Stomach smooth muscle (tissue), 2 donors: Measurements from ENCODE around the gene PRPF38A.
A peak's percentile ranks its signal among the peaks of the same experiment; 100 is the strongest.
"Not testable (repeated sequence)": the region's sequence is repeated elsewhere in the genome, so short reads cannot be mapped to it uniquely, and the experiment has no call there.

Experiments
- H3K27ac ChIP-seq: one replicate; pipeline ENCODE4 v1.7.0; 2013; ENCODE audit warnings: mild to moderate bottlenecking, low read length, inconsistent platforms
- H3K27me3 ChIP-seq, 2 donors: one replicate each; pipeline ENCODE4 v1.7.0; 2013; ENCODE audit warnings: low read length in 2 of 2; ENCODE audit not compliant: insufficient read depth in 2 of 2, control insufficient read depth in 1 of 2
- H3K36me3 ChIP-seq, 2 donors: one replicate each; pipeline ENCODE4 v1.7.0; 2013; ENCODE audit warnings: low read length in 2 of 2; ENCODE audit not compliant: control insufficient read depth in 2 of 2, insufficient read depth in 2 of 2
- H3K4me1 ChIP-seq: one replicate; pipeline ENCODE4 v1.7.0; 2013; ENCODE audit warnings: low read length; ENCODE audit not compliant: control insufficient read depth, insufficient read depth
- H3K4me3 ChIP-seq, 2 donors: one replicate each; pipeline ENCODE4 v1.7.0; 2013; ENCODE audit warnings: low read length in 2 of 2
- H3K9ac ChIP-seq, 2 donors: one replicate each; pipeline ENCODE4 v1.7.0; 2013; ENCODE audit warnings: low read length in 2 of 2, mild to moderate bottlenecking in 1 of 2
- H3K9me3 ChIP-seq, 2 donors: one replicate each; pipeline ENCODE4 v1.7.0; 2013; ENCODE audit warnings: low read length in 2 of 2; ENCODE audit not compliant: control insufficient read depth in 2 of 2
- donor health status: healthy.
- donor health status: Pancreatic carcinoma.

Gene PRPF38A

DNA sequence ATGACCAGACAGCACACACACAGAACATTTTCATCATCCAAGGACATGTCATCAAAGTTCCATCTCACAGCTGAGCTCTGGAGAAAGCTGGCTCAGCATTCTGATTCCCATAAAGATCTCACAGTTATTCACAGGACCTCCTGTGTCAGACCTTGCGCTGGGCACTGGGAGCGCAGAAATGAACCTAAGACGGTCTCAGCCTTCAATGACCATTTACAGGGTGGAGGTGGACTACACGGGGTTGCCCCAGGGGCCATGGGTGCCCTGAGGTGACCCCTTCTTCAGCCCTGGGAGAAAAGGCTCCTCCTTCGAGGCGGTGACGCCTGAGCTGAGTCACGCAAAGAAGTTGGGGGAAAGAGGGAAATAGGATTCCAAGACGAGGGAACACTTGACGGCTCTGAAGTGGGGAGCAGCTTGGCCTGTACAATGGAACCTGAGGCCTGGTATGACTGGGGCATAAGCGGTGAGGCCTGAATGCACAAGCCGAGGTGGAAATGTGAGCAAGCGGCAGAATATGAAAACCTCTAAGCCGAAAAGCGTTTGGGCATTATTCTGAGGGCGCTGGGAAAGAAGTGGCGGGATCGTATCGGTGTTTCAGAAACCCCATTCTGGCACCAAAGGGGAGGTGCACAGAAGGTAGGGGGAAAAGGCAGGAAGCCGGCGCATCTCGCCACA lies 39.2 kb upstream of the PRPF38A start:
- peaks cover 22% of the 10 kb centered on the region for H3K4me1 ChIP-seq
- peak overlapping the region; percentile 86 to 97 for H3K4me3 ChIP-seq
- no peaks in the 10 kb centered on the region for H3K27me3 ChIP-seq
- peak overlapping the region; percentile 93 to 95 for H3K9ac ChIP-seq
- no peaks in the 10 kb centered on the region for H3K9me3 ChIP-seq
- H3K27ac ChIP-seq, result peak overlapping the region; percentile 82
- H3K36me3 ChIP-seq, result peaks cover 19 to 25% of the 10 kb centered on the region in 2 donors

DNA sequence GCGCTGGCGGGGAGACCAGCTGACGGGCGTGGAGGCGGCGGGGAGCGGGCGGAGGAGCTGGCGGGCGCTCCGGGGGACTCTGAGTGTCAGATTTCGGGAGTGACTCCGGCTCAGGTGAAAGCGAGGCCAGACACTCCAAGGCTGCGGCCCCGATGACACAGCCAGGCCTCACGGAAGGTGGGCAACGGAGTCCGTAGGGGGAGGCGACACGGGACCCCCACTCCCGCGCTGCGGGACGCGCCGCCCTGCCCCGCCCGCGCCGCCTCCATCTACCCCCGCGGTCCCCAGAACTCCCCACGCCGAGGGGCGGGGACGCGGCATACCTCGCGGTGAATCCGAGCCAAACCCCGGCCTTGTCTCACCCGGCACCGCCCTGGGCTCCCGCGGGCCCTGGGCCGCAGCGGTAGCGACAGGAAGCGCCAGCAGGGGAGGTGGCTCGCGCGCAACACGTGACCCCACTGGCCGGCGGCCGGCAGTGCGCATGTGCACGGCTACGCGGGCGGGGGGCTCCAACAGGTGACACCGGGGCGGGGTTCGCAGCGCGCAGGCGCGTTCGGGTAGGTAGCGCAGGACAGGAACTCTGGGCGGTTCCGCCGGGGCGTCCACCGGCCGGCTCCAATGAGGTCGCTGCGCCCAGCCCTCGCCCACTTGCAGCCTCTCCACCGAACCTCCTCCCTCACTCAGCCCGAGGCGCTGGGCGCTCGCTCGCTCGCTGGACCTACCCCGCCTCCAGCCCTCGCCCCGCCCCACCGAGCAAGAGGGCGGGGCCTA lies 38.5 kb upstream of the PRPF38A start, which contains the start of gene CC2D1B:
Gene CC2D1B (minus strand): TSS at position 460 of the 771 bp plus-strand sequence. CDS start 1,585 bp downstream, outside the sequence.
- H3K9ac ChIP-seq, result peak within 1 kb of the TSS; percentile 93 to 95
- H3K4me3 ChIP-seq, result peak within 1 kb of the TSS; percentile 86 to 97
- peaks cover 15 to 19% of the 10 kb centered on the region in 2 donors for H3K36me3 ChIP-seq
- peaks cover 22% of the 10 kb centered on the region for H3K4me1 ChIP-seq
- no peaks in the 10 kb centered on the region for H3K27me3 ChIP-seq
- H3K27ac ChIP-seq, result peak within 1 kb of the TSS; percentile 82
- no peaks in the 10 kb centered on the region for H3K9me3 ChIP-seq

DNA sequence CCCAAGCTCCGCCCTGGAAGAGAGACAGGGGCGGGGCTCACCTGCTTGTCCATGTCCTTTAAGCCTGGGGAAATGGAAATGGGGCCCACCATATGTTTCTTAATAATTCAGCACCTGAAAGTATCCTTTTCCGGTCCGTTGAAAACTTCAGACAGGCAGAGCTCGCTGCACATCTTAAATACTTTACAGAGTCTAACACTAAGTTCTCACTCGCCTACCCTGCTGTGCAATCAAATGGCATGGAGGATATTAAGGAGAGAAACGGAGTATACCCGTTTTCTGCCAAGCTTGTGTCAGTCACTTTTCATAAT lies 37.9 kb upstream of the PRPF38A start:
- peak overlapping the region; percentile 86 to 97 for H3K4me3 ChIP-seq
- peaks cover 22% of the 10 kb centered on the region for H3K4me1 ChIP-seq
- no peaks in the 10 kb centered on the region for H3K27me3 ChIP-seq
- H3K9me3 ChIP-seq, result no peaks in the 10 kb centered on the region
- no peak overlapping the region for H3K9ac ChIP-seq
- peaks cover 10 to 13% of the 10 kb centered on the region in 2 donors for H3K36me3 ChIP-seq
- H3K27ac ChIP-seq, result no peak overlapping the region

DNA sequence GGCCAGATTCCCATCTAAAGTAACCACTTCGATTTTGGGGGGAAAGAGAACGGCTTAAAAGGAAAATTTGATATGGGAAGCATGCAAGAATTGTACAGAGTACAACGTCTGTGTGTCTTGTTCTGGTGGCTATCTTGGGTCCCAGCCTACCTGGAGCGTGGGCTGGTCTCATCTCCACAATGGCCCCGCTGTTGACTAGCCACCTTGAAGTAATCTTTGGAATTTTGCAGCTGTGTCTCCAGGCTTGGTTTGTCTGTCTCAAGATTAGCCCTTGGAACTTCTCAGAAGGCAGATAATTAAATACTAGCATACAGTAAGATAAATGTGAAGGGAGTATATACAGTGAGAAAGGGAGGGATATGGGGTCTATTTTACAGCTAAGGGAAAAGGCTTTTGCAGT lies 37.1 kb upstream of the PRPF38A start:
- H3K27ac ChIP-seq, result no peak overlapping the region
- no peak overlapping the region for H3K9ac ChIP-seq

DNA sequence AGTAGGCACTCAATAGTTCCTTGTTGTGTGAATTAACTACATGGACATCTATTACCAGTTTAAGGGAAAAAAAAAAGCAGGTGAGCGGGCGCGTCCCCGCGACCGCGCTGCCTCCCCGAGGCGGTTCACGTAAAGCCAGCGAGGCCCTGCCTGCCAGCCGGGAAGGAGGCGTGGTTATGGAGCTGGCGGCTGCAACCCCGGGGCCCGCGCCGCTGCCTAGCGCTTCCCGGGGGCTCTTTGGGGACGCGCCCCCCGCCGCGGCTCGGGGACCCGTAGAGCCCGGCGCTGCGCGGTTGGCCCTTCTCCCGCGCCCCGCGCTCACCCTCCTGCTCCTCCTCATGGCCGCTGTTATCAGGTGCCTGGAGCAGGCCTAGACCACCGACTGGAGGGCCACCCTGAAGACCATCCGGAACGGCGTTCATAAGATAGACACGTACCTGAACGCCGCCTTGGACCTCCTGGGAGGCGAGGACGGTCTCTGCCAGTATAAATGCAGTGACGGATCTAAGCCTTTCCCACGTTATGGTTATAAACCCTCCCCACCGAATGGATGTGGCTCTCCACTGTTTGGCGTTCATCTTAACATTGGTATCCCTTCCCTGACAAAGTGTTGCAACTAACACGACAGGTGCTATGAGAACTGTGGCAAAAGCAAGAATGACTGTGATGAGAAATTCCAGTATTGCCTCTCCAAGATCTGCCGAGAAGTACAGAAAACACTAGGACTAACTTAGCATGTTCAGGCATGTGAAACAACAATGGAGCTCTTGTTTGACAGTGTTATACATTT lies 35.8 kb upstream of the PRPF38A start:
- H3K4me3 ChIP-seq, result peak overlapping the region; percentile 16 to 65
- H3K9ac ChIP-seq, result peak overlapping the region; percentile 5 to 49
- no peak overlapping the region for H3K27ac ChIP-seq
- H3K27me3 ChIP-seq, result no peaks in the 10 kb centered on the region
- no peaks in the 10 kb centered on the region for H3K36me3 ChIP-seq
- peaks cover 22% of the 10 kb centered on the region for H3K4me1 ChIP-seq
- H3K9me3 ChIP-seq, result no peaks in the 10 kb centered on the region

More for the DNA sequence above, 37.1 kb upstream of the PRPF38A start:
- peaks cover 22% of the 10 kb centered on the region for H3K4me1 ChIP-seq
- no peaks in the 10 kb centered on the region for H3K9me3 ChIP-seq
- no peaks in the 10 kb centered on the region for H3K27me3 ChIP-seq
- no peak overlapping the region for H3K4me3 ChIP-seq
- peaks cover 3 to 6% of the 10 kb centered on the region in 2 donors for H3K36me3 ChIP-seq

DNA sequence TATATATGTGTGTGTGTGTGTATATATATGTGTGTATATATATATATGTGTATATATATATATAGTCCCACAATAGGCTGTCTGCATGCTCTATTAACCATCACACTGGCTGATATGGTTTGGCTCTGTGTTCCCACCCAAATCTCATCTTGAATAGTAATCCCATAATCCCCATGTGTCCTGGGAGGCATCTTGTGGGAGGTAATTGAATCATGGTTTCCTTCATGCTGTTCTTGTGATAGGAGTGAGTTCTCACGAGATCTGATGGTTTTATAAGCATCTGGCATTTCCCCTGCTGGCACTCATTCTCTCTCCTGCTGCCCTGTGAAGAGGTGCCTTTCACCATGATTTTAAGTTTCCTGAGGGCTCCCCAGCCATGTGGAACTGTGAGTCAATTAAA lies 34.6 kb upstream of the PRPF38A start:
- peaks cover 13% of the 10 kb centered on the region for H3K4me1 ChIP-seq
- not testable (repeated sequence) for H3K4me3 ChIP-seq, H3K36me3 ChIP-seq, H3K27ac ChIP-seq, H3K9ac ChIP-seq, H3K9me3 ChIP-seq, H3K27me3 ChIP-seq

DNA sequence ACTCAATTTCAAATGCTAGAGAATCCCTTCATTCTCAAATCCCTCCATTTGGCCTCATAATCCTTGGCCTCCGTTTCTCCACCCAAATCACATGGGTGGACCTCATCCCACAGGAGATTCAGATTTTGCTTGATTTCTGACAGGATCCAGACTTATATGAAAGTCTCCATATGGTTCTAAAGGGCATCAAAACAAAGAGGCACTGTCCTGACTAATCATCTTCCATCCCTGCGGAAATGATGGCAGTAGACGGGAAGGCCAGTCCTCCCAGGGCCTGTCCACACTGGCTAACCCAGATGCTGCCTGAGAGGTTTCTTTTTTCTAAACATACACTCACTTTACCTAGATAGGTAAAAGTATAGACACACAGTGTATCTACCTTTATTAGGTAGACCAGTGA lies 19.0 kb upstream of the PRPF38A start:
- Histone ChIP-seq H3K27me3 (no peaks in the 10 kb centered on the region), H3K9me3 (no peaks in the 10 kb centered on the region), H3K9ac (no peak overlapping the region), H3K4me3 (no peak overlapping the region), H3K36me3 (no peaks in the 10 kb centered on the region), H3K27ac (no peak overlapping the region), H3K4me1 (no peaks in the 10 kb centered on the region)

DNA sequence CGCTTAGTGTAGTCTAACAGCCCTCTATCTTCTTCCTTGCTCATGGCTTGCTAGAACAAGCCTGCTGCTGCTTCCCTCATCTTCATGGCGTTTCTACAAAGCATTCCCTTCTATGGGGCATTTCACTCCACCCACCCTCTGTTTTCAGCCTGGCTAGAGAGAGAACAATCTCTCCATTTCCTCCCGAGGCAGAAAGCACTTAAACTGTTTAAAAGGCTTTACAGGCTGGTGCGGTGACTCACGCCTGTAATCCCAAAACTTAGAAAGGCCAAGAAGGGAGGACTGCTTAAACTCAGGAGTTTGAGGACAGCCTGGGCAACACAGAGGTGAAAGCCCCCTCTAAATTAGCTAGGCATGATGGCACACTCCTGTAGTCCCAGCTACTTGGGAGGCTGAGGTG lies 17.9 kb upstream of the PRPF38A start:
- Histone ChIP-seq H3K36me3 (no peaks in the 10 kb centered on the region), H3K9ac (no peak overlapping the region), H3K4me1 (no peaks in the 10 kb centered on the region), H3K27ac (no peak overlapping the region), H3K9me3 (no peaks in the 10 kb centered on the region), H3K27me3 (no peaks in the 10 kb centered on the region), H3K4me3 (no peak overlapping the region)

DNA sequence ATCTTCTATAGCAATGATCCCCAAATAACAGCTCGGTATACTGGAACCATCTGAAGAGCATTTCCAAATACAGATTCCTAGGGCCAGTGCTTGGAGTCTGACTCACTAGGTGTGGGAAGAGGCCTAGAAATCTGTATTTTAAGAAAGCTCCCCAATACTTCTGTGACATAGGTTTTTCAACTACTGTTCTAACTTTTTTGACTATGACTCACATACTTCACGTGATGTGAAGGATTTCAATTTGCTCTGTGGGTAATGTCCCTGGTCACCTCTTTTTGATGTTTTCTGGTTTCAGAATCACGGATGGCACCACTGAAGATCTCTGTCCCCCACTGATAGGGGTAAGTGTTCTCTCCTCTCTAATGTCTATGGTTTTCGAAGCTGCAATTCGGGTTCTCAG lies 11.2 kb upstream of the PRPF38A start:
- H3K4me1 ChIP-seq, result no peaks in the 10 kb centered on the region
- H3K4me3 ChIP-seq, result no peak overlapping the region
- no peaks in the 10 kb centered on the region for H3K36me3 ChIP-seq
- H3K9me3 ChIP-seq, result no peaks in the 10 kb centered on the region
- H3K9ac ChIP-seq, result no peak overlapping the region
- H3K27me3 ChIP-seq, result no peaks in the 10 kb centered on the region
- no peak overlapping the region for H3K27ac ChIP-seq

DNA sequence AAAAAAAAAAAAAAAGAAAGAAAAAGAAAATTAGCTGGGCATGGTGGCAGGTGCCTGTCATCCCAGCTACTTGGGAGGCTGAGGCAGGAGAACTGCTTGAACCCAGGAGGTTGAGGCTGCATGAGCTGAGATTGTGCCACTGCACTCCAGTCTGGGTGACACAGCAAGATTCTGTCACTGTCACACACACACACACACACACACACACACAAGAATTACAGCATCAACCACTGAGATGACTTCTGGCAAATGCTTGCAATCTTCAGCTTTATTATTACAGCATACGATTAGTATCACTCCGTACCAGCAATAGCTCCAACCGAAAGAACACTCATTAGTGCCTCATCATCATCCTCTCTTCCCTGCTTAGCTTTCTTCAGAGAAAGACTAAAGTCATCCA lies 4.8 kb upstream of the PRPF38A start:
- H3K4me3 ChIP-seq, result no peak overlapping the region
- H3K36me3 ChIP-seq, result no peaks in the 10 kb centered on the region
- H3K27me3 ChIP-seq, result no peaks in the 10 kb centered on the region
- no peak overlapping the region for H3K27ac ChIP-seq
- H3K9me3 ChIP-seq, result no peaks in the 10 kb centered on the region
- no peak overlapping the region for H3K9ac ChIP-seq
- H3K4me1 ChIP-seq, result peaks cover 9% of the 10 kb centered on the region
